GM18517 (cell line): ENCODE measurements around the gene UST.
A peak's percentile ranks its signal among the peaks of the same experiment; 100 is the strongest.

ENCODE experiments used
- ATAC-seq: cut with Tn5 transposase; IDR thresholded peaks from one replicate; pipeline ENCODE4 v1.9.1; 2021; ENCODE audit warnings: mild to moderate bottlenecking, moderate library complexity; ENCODE audit not compliant: unreplicated experiment

The UST gene

DNA sequence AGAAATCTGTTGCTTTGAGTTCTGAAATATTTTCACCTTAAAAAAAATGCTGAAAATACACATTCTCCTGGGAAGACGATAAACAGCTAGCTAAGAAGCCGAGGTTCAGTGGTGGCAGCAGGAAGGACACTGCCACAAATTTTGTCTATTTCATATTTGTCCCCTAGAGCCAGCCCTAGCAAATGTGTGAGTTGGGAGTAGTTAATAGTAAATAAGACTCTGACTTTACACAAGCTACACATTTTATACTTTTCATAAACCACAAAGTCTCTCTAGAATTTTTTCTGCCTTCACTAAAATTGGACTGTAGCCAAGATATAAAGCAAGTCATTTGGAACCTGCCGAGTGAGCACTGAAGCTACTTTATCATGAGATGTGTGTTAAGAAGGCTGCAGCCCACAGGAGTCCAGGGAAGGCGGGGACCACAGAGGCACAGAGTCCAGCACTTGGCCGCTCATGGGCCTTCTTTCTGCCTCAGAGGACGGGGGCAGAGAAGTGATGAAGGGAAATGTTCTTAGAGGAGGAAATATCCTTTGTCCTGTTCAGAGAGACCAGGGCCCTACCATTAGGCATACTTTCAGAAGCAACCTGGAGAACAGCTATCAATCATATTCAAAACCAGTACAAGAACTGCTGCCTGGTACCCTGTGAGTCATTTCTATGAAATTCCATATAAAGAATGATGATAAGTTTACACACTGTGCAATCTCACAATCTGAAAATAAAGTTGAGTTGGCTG, 329.0 kb downstream of the UST start:
- no peak for ATAC-seq

DNA sequence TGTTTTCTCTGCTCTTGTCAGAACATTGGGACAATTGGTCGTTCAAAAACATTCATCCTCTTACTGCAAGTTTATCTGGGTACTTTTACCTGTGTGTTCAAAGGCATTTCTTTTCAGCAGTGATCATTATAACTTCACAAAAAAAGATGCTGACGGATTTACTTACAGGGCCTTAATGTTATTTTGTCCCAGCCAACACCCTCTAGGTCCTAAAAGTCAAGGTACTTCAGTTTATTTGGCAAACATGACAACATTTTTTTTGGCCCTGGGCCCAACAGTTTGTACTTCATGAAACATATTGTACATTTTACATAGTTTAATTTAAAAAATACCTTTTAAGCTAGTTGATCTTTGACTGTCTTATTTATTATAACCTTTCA, 329.5 kb downstream of the UST start:
- ATAC-seq: no peak

DNA sequence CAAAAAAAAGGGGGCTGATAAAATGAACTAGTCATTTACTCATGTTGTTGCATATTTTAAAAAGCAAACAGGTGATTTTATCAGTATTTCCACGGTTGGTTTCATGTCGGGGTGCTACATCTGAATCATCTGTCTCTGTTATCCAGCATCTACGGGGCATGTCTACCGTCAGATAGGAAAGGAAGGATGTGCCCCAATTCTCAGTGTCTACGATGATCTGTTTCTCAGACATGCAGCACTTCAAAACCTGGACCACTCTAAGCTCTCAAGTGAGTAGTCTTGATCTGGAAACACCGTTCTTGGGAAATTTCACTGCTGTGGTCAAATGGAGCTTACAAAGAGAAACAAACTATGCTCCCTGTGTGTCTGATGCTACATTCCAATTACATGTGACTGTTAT, 330.4 kb downstream of the UST start:
- ATAC-seq: no peak

DNA sequence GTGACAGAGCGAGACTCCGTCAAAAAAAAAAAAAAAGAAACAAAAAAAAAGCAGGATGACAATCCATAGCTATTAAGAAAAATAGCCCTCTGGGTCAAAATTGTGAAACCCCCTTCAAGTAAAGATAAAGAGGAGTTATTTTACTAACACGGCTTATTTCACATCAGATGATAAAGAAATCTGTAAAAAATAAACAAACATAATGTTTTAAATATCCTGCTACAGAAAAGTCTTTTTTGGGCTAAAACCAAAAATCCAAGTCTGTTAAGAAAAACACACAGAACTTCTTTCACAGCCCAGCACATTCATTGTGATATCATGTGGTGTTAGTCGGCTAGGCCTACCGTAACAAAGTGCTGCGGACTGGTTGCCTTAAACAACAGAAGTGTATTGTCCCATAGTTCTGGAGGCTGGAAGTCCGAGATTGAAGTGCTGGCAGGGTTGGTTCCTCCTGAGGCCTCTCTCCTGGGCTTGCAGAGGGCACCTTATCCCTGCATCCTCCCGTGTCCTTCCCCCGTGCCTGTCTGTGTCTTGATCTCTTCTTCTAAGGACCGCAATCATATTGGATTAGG, 331.5 kb downstream of the UST start:
- no peak for ATAC-seq

DNA sequence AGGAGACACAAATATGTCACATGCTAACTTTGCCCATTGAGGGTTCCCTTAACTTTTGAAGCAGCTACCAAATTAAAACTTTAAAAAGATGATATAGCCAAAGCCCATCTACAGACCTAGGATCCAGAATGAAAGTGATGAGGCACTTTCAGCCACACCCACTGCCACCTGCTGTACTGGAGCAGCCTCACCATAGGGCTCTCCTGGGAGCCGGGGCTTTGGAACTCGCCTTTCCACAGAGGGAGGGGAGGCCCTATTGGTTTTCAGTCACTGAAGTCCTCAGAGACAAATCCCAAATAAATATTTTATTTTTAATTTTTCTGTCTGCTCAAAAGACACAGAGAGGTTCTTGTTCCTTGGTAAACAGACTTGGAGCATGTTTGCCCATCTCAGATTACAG, 332.6 kb downstream of the UST start:
- no peak for ATAC-seq

DNA sequence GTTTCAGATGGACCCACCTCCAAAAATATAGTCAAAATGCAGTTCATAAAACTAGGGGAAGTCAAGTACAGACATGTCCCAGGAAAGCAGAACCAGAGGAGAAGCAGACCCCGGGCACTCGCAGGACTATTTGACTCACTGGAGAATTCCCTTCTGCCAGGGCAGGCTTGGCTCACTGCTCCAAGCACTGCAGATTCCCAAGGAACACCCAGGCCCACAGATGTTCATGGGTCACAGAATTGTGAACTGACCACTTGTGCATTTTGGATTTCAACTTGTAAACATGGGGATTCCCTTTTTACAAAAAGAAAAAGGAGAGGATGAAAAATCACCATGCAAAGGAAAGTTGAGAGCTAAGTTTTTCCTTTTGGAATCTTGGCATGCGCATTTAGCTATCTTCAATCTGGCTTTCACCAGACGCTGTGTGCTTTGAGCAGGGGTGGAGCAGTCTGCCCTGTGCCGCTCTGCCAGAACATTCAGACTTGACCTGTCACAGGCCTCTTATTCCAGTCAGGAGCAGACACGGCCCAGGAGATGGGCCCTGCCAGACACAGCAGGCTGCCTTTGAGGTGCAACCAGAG, 333.2 kb downstream of the UST start:
- no peak for ATAC-seq

DNA sequence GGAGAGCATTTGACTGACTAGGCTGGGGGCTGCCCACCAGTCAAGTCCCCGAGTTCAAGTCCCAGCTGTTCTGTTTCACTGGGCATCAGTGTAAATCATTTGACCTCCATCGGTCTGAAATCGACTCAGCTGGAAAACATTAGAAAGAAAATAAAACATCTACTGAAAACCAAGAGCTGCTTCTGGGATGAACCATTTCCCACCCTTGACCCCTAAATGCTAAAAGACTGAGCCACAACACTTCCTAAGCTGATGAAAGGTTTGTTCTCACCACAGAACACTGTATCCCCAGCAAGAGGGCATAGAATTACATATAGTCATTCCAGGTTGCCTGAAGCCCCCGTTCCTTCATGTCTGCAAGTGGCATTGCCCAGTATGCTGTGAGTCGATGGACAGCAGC, 333.7 kb downstream of the UST start:
- no peak for ATAC-seq

DNA sequence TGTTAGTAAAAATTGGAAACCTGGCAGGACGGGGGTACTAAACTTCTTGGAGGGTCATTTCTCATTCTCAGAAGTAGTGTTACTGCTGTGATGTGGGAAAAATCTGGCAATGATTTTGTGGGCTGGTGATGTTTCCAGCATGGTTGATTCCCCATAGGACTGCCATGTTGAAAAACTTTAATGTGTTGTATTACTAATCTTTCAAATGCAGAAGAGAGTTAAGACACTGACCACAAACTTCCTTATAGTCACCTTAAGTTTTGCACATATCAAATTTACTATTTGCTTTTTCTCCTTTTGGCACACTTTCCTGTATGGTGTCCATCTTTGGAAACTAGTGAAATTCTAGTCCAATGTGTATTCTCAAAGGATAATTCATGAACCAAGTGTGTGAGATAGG, 334.5 kb downstream of the UST start:
- ATAC-seq: no peak

DNA sequence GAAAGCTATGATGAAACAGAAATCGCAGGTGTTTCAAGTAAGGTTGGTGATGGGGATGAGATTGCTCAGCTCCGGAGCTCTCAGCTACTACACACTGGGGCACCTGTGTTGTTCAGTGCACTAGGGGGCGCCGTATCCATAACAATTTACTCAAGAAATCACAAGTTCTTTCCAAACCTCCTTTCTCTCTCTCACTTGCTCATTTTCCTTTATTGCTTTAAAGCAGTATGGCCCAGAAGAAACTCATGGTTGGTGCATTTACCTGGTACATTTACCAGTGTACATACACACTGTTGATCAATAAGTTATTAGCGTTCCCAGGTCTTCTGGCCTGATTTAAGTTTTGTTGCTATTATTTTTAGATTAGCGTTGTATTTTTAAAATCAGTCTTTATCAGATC, 335.5 kb downstream of the UST start:
- ATAC-seq: peak; percentile 63

DNA sequence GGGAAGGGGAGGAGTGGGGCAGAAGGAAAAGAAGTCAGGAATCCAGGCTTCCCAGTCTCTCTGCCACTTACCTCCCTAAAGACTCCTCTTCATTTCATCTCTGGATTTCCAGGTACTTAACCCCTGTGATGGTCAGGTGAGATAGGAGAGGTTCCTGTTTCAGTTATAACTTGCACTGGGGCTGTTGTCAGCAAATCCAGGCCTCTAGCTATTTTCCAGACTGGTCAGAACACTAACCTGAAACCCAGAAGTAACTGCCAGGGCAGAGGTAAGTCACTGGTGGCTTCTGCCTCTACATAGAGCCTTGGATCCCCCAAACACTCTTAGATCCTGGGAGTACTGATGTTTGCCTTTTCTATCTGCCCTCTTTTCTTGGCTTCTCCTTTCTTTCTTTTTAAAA, 337.2 kb downstream of the UST start:
- ATAC-seq: no peak

DNA sequence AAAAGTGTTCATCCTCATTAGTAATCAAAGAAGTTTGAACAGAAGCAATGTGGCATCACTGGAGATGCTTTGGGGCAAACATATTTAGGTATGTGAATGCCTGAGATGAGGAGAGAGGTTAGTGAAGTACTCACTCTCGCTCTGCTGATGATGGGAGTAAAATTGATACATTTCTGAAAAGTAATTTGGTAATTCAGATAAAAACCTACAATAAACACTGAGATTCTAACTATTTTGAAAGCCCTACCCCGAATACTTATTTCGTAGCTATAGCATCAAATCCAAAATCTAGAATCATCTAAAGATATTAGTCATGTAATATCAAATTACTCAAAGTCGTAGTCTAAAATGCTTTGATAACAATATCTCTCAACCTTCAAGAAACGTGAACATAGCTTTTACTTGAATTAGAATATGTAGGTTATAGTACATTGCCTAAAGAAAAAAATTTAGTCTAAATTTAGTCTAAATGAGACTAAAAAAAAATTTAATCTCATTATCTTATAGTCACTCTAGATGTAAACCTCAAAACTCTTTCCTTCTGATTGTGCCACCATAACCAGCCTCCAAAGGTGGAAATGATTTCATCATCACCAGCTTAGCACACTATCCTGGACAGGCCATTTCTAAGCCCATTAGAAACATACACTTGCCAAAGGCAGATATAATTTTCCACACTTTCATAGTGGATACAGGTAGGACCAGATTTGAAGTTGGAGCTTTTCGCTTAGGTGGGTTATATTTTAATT, 338.2 kb downstream of the UST start:
- ATAC-seq: no peak

DNA sequence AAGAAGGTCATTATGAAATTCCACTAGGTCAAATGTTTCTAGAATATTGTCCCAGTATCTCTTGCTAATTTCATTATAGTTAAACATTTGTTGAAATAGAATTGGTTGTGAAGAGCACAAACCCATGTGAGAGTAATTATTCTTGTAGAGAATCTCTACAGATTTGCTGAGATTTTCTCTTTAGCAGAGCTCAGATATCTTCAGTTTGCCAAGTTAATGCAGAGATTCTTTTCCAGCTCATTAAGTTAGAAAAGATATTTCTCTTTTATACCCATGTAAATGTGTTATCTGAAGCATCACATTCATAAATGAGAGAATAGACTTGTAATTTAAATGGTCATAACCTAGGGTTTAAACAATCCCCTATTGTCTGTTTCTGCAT, 338.7 kb downstream of the UST start:
- no peak for ATAC-seq

DNA sequence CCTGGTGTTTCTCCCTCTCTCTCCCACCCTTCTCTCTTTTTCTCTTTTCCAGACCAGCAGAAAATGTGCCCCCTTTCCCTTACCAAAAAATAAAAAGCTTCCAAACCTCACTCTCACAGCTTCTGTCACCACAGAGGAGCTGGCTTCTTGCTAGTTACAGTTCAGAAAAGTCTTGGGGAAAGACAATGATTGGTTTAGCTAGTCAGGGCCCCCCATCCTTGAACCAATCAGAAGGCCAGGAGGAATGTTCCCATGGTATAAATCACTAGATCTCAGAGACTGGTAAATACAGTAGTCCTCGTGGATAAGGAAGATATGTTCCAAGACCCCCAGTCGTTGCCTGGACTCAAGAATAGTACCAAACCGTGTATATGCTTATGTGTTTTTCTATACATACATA, 339.5 kb downstream of the UST start:
- ATAC-seq: no peak

DNA sequence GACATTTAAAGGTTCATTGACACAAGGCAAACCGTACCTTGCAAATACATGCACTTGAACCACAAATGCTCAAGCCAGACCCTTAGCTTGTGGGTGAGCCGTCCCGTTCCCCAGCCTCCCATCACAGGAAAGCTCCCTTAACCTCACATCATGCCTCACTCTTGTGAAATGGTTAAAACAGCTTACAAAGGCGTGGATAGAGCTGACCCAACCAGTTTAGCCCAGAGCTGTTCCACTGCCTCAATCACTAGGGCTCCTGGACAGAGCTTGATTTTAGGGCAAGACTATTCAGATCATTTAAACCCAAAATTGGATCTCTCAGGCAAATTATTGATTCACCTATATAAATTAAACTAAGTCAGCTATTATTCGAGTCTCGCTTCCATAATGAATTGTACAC, 341.1 kb downstream of the UST start:
- no peak for ATAC-seq

DNA sequence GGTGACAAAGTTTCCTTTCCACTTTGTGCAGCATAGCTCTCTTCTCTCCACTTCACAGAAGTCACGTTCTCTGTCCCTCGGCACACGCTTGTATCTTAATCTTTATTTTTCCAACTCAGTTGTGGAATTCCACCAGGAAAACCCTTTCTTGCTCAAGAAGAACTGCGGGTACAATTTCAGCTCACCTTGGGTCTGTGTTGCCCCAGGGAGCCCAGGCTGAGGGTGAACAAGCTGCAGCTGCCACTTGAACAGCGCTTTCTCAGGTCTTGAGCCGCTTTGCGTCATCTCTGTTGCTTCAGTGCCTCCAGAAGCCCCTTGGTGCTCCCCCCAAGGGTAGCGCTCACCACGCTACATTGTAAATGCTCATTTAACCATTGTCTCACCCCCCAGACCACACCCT, 341.5 kb downstream of the UST start:
- no peak for ATAC-seq

DNA sequence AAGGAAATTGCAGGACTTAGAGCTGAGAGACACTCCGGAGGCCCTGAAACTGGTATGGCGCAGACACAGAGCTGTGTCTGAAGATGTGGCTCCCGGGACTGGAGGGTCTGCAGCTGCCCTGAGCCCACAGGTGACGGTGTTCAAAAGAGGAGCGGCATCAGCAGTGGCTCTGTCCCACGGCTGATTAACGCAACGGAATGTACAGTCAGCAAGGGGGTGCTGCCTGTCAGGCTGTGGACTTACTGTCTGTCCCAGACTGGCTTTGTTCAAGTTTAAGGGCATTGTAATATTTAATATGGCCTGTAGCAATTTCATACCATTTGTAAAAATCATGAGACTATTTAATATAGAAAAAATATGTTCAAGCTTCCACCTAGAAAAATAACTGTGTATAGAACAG, 342.7 kb downstream of the UST start:
- ATAC-seq: no peak

DNA sequence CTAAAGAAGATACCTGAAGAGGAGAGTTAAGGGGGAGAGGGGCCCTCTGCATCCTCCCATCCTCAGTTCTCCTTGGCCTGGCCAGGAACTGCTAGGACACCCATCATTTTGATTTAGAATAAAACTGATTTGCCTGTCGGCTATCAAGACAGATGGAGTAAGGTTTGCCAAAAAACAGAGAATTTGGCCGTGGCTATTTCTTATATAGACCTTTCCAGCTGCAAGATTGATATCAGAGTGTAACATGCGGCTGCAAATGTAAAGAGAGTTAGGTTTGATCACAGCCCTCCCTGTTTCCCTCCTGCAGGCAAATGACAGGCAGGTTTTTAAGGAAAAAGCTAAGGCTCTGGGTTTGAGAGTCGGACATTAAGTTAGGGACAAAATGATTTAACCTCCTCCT, 344.1 kb downstream of the UST start:
- ATAC-seq: no peak

DNA sequence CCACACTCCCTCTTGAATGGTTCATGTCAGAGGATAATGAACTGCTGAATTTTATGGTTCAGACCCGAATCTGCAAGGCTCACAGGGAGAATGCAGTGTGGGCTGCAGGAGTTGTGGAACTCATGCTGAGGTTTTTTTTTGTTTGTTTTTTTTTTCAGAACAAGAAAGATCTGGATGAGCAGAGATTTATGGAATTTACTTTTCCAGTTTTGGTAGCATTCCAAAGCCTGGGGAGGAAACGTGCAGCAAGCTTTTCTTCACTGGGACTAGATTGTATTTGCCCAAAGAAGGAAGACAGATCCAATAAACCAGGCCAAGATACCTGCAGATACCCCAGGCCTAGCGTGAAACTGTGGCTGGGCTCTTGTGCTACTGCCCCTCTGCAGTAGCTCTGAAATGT, 346.8 kb downstream of the UST start:
- ATAC-seq: no peak

DNA sequence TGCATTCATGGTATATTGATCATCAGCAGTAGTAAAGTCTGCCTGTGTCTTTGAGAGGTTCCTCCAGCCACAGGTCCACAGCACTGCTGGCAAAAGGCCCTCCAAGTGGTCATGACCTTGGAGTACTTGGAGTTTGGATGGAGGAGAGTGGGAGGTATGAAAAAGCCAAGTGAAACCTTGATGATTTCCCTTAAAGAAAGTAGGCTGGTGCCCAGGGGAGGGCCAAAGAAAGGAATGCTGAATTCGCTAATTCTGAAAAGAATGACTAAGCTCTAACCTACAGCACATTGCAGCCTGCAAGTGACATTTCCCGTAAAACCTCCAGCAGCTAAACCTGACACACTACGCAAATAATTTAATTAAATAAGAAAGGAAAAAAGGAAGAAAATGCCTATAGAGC, 347.3 kb downstream of the UST start:
- no peak for ATAC-seq

DNA sequence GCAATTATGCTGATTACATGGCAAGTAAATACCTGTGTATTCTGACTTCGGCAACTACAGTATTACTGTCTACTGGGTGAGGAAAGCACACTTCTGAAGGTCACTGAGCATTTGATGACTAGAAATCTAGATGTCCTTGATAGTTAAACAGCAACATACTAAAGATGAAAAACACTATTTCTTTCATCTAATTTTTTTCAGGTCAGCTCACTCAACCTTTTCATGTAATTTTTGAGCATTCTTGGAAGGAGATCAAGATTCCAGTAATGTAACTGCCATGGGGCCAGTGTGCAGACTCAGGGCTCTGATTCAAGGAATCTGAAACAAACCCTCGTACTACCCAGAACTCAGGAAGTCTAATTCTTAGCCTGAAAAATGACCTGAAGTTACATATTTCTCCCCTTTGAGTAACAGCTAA, 348.1 kb downstream of the UST start:
- ATAC-seq: no peak

DNA sequence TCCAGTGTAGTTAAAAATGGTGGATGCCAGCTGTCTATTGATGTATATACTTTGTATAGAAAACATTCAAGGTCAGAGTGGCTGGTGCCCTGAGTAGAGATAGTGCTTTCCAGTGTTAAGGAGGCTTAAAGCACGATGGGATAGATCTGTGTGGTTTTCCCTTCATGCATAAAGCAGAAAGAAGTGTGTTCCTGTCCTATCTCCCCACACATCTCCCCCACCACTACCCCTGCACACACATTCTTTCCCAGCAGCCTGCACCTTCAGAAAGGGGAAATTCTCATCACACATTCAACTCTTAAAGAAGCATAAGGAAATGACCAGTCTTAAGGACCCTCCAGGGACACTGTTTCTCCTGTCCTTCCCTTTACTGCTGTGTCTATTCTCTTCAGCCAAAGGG, 349.0 kb downstream of the UST start:
- no peak for ATAC-seq

DNA sequence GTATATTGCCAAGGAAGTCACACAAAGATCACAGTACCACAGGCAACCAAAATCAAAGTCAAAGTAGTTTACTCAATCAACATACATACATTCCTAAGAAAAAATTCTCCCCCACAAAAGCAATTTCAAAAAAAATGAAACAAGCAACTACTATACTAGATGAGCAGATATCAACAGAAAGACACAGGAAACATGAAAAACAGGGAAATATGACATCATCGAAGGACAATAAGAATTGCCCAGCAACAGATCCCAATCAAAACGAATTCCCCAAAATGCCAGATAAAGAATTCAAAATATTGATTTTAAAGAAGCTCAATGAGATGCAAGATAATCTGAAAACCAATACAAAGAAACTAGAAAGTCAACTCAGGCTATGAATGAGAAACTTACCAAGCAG, 351.0 kb downstream of the UST start:
- ATAC-seq: no peak
